Pulmonary artery endothelial cell (primary cell): Measurements from ENCODE around the gene COL2A1. TPM values are rescaled to one million over a fixed set of nuclear protein-coding genes. Genes with fewer than 3 reads are reported as not detected.
"Not testable (repeated sequence)": the region's sequence is repeated elsewhere in the genome, so short reads cannot be mapped to it uniquely, and the experiment has no call there.

Source experiments
- DNase-seq: peaks from one replicate; pipeline ENCODE4 v3.0.0-alpha.2; 2011; ENCODE audit warnings: low read depth, low spot score
- total RNA-seq: library from RNA; depleted of rRNA; stranded (reverse); fragments of >200 nt; gene quantifications from 2 replicates; pipeline ENCODE4 v1.2.3, GENCODE V29; 2014

Gene COL2A1
- total RNA-seq, 1 donor from 2014 or later, result not detected

- no peak for DNase-seq
These were observed 27.1 kb downstream of the COL2A1 start for GRCh38 chr12:47977046-47977771.

- DNase-seq, result no peak
These were observed 28.5 kb downstream of the COL2A1 start for GRCh38 chr12:47975816-47976215.

GRCh38 chr12:47975036-47975620 is 29.1 kb downstream of the COL2A1 start:
- no peak for DNase-seq

- no peak for DNase-seq
These were observed 30.4 kb downstream of the COL2A1 start for GRCh38 chr12:47973870-47974269.

- no peak for DNase-seq
These were observed 31.4 kb downstream of the COL2A1 start for GRCh38 chr12:47972895-47973294.

- DNase-seq, result no peak
These were observed 33.4 kb downstream of the COL2A1 start for GRCh38 chr12:47970843-47971242.

- no peak for DNase-seq
These were observed 34.4 kb downstream of the COL2A1 start for GRCh38 chr12:47969845-47970244.

- no peak for DNase-seq
These were observed 36.6 kb downstream of the COL2A1 start for GRCh38 chr12:47967461-47968321.

- peak; percentile 10 for DNase-seq
These were observed 38.7 kb downstream of the COL2A1 start for GRCh38 chr12:47965581-47965980.

- DNase-seq, result no peak
These were observed 40.1 kb downstream of the COL2A1 start for GRCh38 chr12:47964106-47964728.

- DNase-seq, result peak; percentile 54
These were observed 40.8 kb downstream of the COL2A1 start, which contains the start of gene TMEM106C for GRCh38 chr12:47963340-47964040. TSS of gene TMEM106C (plus strand) at chr12:47963596. CDS start at chr12:47964237, 641 bp downstream.

GRCh38 chr12:47962198-47962597 is 42.1 kb downstream of the COL2A1 start:
- no peak for DNase-seq

GRCh38 chr12:47957671-47958070 is 46.6 kb downstream of the COL2A1 start:
- DNase-seq, result not testable (repeated sequence)

- no peak for DNase-seq
These were observed 49.2 kb downstream of the COL2A1 start for GRCh38 chr12:47955059-47955458.

- DNase-seq, result no peak
These were observed 49.7 kb downstream of the COL2A1 start for GRCh38 chr12:47954467-47955045.

GRCh38 chr12:47954058-47954457 is 50.2 kb downstream of the COL2A1 start:
- DNase-seq, result no peak

GRCh38 chr12:47950856-47951468 is 53.3 kb downstream of the COL2A1 start:
- no peak for DNase-seq

GRCh38 chr12:47949441-47950341 is 54.6 kb downstream of the COL2A1 start:
- peak; percentile 11 for DNase-seq

GRCh38 chr12:47947341-47947740 is 56.9 kb downstream of the COL2A1 start:
- no peak for DNase-seq
